ENCODE measurements around the gene UCN3.

UCN3 gene

GRCh38 chr10:5413012-5413938, 48.5 kb downstream of the UCN3 start:
- H3K9me3 ChIP-seq (ENCODE audit: insufficient read depth, low read depth, low read length) = no peaks in the 10 kb centered on the region
- H3K4me3 ChIP-seq (ENCODE audit: low read length) = peak overlapping the region; percentile 95
- H3K36me3 ChIP-seq (ENCODE audit: insufficient read depth, low read depth, low read length) = no peaks in the 10 kb centered on the region
- H3K27ac ChIP-seq (ENCODE audit: low read length) = no peak overlapping the region
- no peaks in the 10 kb centered on the region for H3K27me3 ChIP-seq (ENCODE audit: insufficient read depth, low read length)
- H3K9ac ChIP-seq (ENCODE audit: low read depth, low read length) = peak overlapping the region; percentile 79; the same call in 1 of the 2 replicates
- H3K4me1 ChIP-seq (ENCODE audit: insufficient read depth, low read length) = peaks cover 27% of the 10 kb centered on the region

- peak overlapping the region; percentile 44; the same call in 1 of the 2 replicates for H3K4me3 ChIP-seq (ENCODE audit: low read length)
- peak overlapping the region; percentile 25 for H3K27ac ChIP-seq (ENCODE audit: low read length)
- H3K36me3 ChIP-seq (ENCODE audit: insufficient read depth, low read depth, low read length) = no peaks in the 10 kb centered on the region
- H3K4me1 ChIP-seq (ENCODE audit: insufficient read depth, low read length) = peaks cover 27% of the 10 kb centered on the region
- H3K9me3 ChIP-seq (ENCODE audit: insufficient read depth, low read depth, low read length) = 0 out of 2 replicates have a peak, but pooled peaks cover 2% of the 10 kb centered on the region
- H3K27me3 ChIP-seq (ENCODE audit: insufficient read depth, low read length) = no peaks in the 10 kb centered on the region
- no peak overlapping the region for H3K9ac ChIP-seq (ENCODE audit: low read depth, low read length)
Observed at GRCh38 chr10:5416981-5417380, 52.2 kb downstream of the UCN3 start.

GRCh38 chr10:5418584-5418983, 53.8 kb downstream of the UCN3 start:
- Histone ChIP-seq H3K4me1 (ENCODE audit: insufficient read depth, low read length) (peaks cover 24% of the 10 kb centered on the region), H3K27ac (ENCODE audit: low read length) (no peak overlapping the region), H3K9ac (ENCODE audit: low read depth, low read length) (no peak overlapping the region), H3K4me3 (ENCODE audit: low read length) (no peak overlapping the region), H3K36me3 (ENCODE audit: insufficient read depth, low read depth, low read length) (no peaks in the 10 kb centered on the region), H3K9me3 (ENCODE audit: insufficient read depth, low read depth, low read length) (0 out of 2 replicates have a peak, but pooled peaks cover 2% of the 10 kb centered on the region), H3K27me3 (ENCODE audit: insufficient read depth, low read length) (no peaks in the 10 kb centered on the region)

GRCh38 chr10:5419466-5420094, 54.8 kb downstream of the UCN3 start:
- Histone ChIP-seq H3K9me3 (ENCODE audit: insufficient read depth, low read depth, low read length) (0 out of 2 replicates have a peak, but pooled peaks cover 2% of the 10 kb centered on the region), H3K4me1 (ENCODE audit: insufficient read depth, low read length) (peaks cover 25% of the 10 kb centered on the region)

GRCh38 chr10:5423771-5424170, 59.0 kb downstream of the UCN3 start:
- H3K4me1 ChIP-seq (ENCODE audit: insufficient read depth, low read length) = peaks cover 16% of the 10 kb centered on the region
- H3K9me3 ChIP-seq (ENCODE audit: insufficient read depth, low read depth, low read length) = 0 out of 2 replicates have a peak, but pooled peaks cover 2% of the 10 kb centered on the region
- no peaks in the 10 kb centered on the region for H3K27me3 ChIP-seq (ENCODE audit: insufficient read depth, low read length)
- no peak overlapping the region for H3K27ac ChIP-seq (ENCODE audit: low read length)
- H3K4me3 ChIP-seq (ENCODE audit: low read length) = no peak overlapping the region
- no peak overlapping the region for H3K9ac ChIP-seq (ENCODE audit: low read depth, low read length)
- H3K36me3 ChIP-seq (ENCODE audit: insufficient read depth, low read depth, low read length) = peaks cover 12% of the 10 kb centered on the region

More at GRCh38 chr10:5419466-5420094, 54.8 kb downstream of the UCN3 start:
- Histone ChIP-seq H3K27ac (ENCODE audit: low read length) (no peak overlapping the region), H3K4me3 (ENCODE audit: low read length) (no peak overlapping the region), H3K36me3 (ENCODE audit: insufficient read depth, low read depth, low read length) (no peaks in the 10 kb centered on the region), H3K9ac (ENCODE audit: low read depth, low read length) (no peak overlapping the region), H3K27me3 (ENCODE audit: insufficient read depth, low read length) (no peaks in the 10 kb centered on the region)

Measured in iPS-20b (cell line).